ENCODE measurements around the gene CEP152. TPM values are rescaled to one million over a fixed set of nuclear protein-coding genes. Genes with fewer than 3 reads are reported as not detected.

The CEP152 gene
- total RNA-seq, 1 experiment from 2014 or later: 6.4 TPM

GRCh38 chr15:48722764-48723661 is 87.9 kb downstream of the CEP152 start:
- DNase-seq (ENCODE audit: unreplicated experiment): peak; percentile 86
- H3K27me3 Mint-ChIP-seq (ENCODE audit: insufficient read depth, unreplicated experiment): no peaks in the 10 kb centered on the region
- ChIA-PET CTCF (interaction anchor here (1.6 kb wide), 1 partner anchor 53 kb away, joined by 5 read pairs; no protein-coding TSS in a partner anchor), POLR2A (interaction anchor here (0.5 to 2.0 kb wide), 14 partner anchors 9 to 96 kb away, joined by 3 to 6 read pairs (median 4); partner anchors contain the start of gene CEP152)
- no peaks in the 10 kb centered on the region for H3K9me3 Mint-ChIP-seq (ENCODE audit: unreplicated experiment)
- intact Hi-C loops (cut with micrococcal nuclease): no loop called here
- H3K27ac Mint-ChIP-seq (ENCODE audit: low read depth, unreplicated experiment): peak overlapping the region; percentile 95
- peaks cover 24% of the 10 kb centered on the region for H3K4me1 Mint-ChIP-seq (ENCODE audit: insufficient read depth, unreplicated experiment)
- BruUV-seq (replicated peaks): no TSS peak
- H3K36me3 Mint-ChIP-seq (ENCODE audit: insufficient read depth, unreplicated experiment): peaks cover 4% of the 10 kb centered on the region
- TF ChIP-seq, protein P1, sequence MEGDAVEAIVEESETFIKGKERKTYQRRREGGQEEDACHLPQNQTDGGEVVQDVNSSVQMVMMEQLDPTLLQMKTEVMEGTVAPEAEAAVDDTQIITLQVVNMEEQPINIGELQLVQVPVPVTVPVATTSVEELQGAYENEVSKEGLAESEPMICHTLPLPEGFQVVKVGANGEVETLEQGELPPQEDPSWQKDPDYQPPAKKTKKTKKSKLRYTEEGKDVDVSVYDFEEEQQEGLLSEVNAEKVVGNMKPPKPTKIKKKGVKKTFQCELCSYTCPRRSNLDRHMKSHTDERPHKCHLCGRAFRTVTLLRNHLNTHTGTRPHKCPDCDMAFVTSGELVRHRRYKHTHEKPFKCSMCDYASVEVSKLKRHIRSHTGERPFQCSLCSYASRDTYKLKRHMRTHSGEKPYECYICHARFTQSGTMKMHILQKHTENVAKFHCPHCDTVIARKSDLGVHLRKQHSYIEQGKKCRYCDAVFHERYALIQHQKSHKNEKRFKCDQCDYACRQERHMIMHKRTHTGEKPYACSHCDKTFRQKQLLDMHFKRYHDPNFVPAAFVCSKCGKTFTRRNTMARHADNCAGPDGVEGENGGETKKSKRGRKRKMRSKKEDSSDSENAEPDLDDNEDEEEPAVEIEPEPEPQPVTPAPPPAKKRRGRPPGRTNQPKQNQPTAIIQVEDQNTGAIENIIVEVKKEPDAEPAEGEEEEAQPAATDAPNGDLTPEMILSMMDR (IDR thresholded peaks at IDR 0.05; ENCODE audit: unreplicated experiment): no peak
- H3K4me3 Mint-ChIP-seq (ENCODE audit: unreplicated experiment): no peak overlapping the region

- peak overlapping the region; percentile 95 for H3K27ac Mint-ChIP-seq (ENCODE audit: low read depth, unreplicated experiment)
- no peak overlapping the region for H3K4me3 Mint-ChIP-seq (ENCODE audit: unreplicated experiment)
- TF ChIP-seq, protein P1 (IDR thresholded peaks at IDR 0.05; ENCODE audit: unreplicated experiment): no peak
- DNase-seq (ENCODE audit: unreplicated experiment): no peak
- intact Hi-C loops (cut with micrococcal nuclease): no loop called here
- no peaks in the 10 kb centered on the region for H3K9me3 Mint-ChIP-seq (ENCODE audit: unreplicated experiment)
- H3K4me1 Mint-ChIP-seq (ENCODE audit: insufficient read depth, unreplicated experiment): peaks cover 24% of the 10 kb centered on the region
- no TSS peak for BruUV-seq (replicated peaks)
- CTCF ChIA-PET: no interaction called here
- H3K27me3 Mint-ChIP-seq (ENCODE audit: insufficient read depth, unreplicated experiment): no peaks in the 10 kb centered on the region
- POLR2A ChIA-PET: interaction anchor here (2.0 kb wide), 1 partner anchor 57 kb away, joined by 5 read pairs; no protein-coding TSS in a partner anchor
- H3K36me3 Mint-ChIP-seq (ENCODE audit: insufficient read depth, unreplicated experiment): no peaks in the 10 kb centered on the region
Measured at GRCh38 chr15:48721061-48721810, 89.6 kb downstream of the CEP152 start.

DNA sequence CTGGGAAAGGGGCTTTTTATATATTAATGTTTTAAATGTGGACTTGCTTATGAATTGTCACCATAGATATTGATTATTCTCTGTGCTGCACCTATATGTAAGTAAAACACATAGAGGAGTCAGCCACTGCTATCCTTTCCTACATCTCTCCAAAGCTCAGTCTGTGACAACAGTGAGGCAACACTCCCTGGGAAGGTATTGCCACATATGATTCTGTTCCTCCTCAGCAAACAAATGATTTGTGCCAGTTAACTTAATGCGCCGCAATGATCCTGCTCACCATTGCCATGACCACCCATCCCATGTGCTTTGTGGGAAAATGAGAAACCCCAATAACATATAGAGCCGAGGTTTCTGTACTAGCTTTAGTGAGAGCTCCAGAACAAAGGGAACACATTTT is 90.2 kb downstream of the CEP152 start:
- no TSS peak for BruUV-seq (replicated peaks)
- TF ChIP-seq, protein P1 (IDR thresholded peaks at IDR 0.05; ENCODE audit: unreplicated experiment): no peak
- no peak overlapping the region for H3K4me3 Mint-ChIP-seq (ENCODE audit: unreplicated experiment)
- H3K36me3 Mint-ChIP-seq (ENCODE audit: insufficient read depth, unreplicated experiment): no peaks in the 10 kb centered on the region
- H3K27me3 Mint-ChIP-seq (ENCODE audit: insufficient read depth, unreplicated experiment): no peaks in the 10 kb centered on the region
- intact Hi-C loops (cut with micrococcal nuclease): no loop called here
- peaks cover 4% of the 10 kb centered on the region for H3K9me3 Mint-ChIP-seq (ENCODE audit: unreplicated experiment)
- ChIA-PET CTCF (no interaction called here), POLR2A (no interaction called here)
- DNase-seq (ENCODE audit: unreplicated experiment): peak; percentile 23
- H3K27ac Mint-ChIP-seq (ENCODE audit: low read depth, unreplicated experiment): no peak overlapping the region
- H3K4me1 Mint-ChIP-seq (ENCODE audit: insufficient read depth, unreplicated experiment): peaks cover 24% of the 10 kb centered on the region

DNA sequence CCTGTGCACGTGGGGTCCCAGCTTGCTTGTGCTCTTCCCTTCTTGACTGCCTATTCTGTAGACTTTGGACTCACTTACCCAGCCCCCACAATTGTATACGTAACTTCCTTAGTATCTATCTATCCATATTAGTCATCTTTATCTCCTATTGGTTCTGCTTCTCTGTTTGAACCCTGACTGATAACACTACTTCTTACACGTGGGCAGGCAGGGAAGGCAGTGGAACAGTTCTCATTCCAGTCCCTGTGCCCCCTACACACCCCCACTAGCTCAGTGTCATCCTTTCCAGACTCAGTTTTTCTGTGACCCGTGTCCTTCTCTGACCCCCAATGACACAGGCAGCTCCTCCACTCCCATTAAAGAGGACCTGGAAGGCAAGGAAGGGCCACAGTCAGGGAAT is 91.2 kb downstream of the CEP152 start:
- H3K9me3 Mint-ChIP-seq (ENCODE audit: unreplicated experiment): peaks cover 14% of the 10 kb centered on the region
- H3K4me3 Mint-ChIP-seq (ENCODE audit: unreplicated experiment): no peak overlapping the region
- intact Hi-C loops (cut with micrococcal nuclease): no loop called here
- TF ChIP-seq, protein P1 (IDR thresholded peaks at IDR 0.05; ENCODE audit: unreplicated experiment): no peak
- no peak for DNase-seq (ENCODE audit: unreplicated experiment)
- no peaks in the 10 kb centered on the region for H3K27me3 Mint-ChIP-seq (ENCODE audit: insufficient read depth, unreplicated experiment)
- H3K36me3 Mint-ChIP-seq (ENCODE audit: insufficient read depth, unreplicated experiment): no peaks in the 10 kb centered on the region
- ChIA-PET POLR2A (no interaction called here), CTCF (interaction anchor here (1.0 kb wide), 1 partner anchor 69 kb away, joined by 4 read pairs; no protein-coding TSS in a partner anchor)
- BruUV-seq (replicated peaks): no TSS peak
- H3K27ac Mint-ChIP-seq (ENCODE audit: low read depth, unreplicated experiment): no peak overlapping the region
- H3K4me1 Mint-ChIP-seq (ENCODE audit: insufficient read depth, unreplicated experiment): peaks cover 24% of the 10 kb centered on the region

Measured in MCF 10A (cell line).